Mucosa of rectum (tissue), 2 donors: Measurements from ENCODE around the gene TLX3.

ENCODE experiments used
- H3K27ac ChIP-seq, 2 donors: one replicate each; pipeline ENCODE4 v1.7.0; 2013; ENCODE audit warnings: inconsistent platforms in 2 of 2, low read depth in 2 of 2, low read length in 2 of 2
- H3K27me3 ChIP-seq, 2 donors: one replicate each; pipeline ENCODE4 v1.7.0; 2013; ENCODE audit warnings: low read length in 2 of 2; ENCODE audit not compliant: control insufficient read depth in 2 of 2, insufficient read depth in 2 of 2
- H3K36me3 ChIP-seq, 2 donors: one replicate each; pipeline ENCODE4 v1.7.0; 2013; ENCODE audit warnings: low read length in 2 of 2; ENCODE audit not compliant: control insufficient read depth in 2 of 2, insufficient read depth in 2 of 2
- H3K4me1 ChIP-seq, 2 donors: one replicate each; pipeline ENCODE4 v1.7.0; 2013; ENCODE audit warnings: low read length in 2 of 2, mild to moderate bottlenecking in 1 of 2; ENCODE audit not compliant: control insufficient read depth in 2 of 2, insufficient read depth in 2 of 2
- H3K4me3 ChIP-seq, 2 donors: one replicate each; pipeline ENCODE4 v1.7.0; 2013; ENCODE audit warnings: low read length in 2 of 2
- H3K9ac ChIP-seq, 2 donors: one replicate each; pipeline ENCODE4 v1.7.0; 2013; ENCODE audit warnings: low read length in 2 of 2, low read depth in 1 of 2, mild to moderate bottlenecking in 1 of 2
- H3K9me3 ChIP-seq, 2 donors: one replicate each; pipeline ENCODE4 v1.7.0; 2013; ENCODE audit warnings: low read length in 2 of 2; ENCODE audit not compliant: control insufficient read depth in 2 of 2
- donor health status: healthy.
- donor health status: Normal muscosa, but diverticular disease.

TLX3 gene

DNA sequence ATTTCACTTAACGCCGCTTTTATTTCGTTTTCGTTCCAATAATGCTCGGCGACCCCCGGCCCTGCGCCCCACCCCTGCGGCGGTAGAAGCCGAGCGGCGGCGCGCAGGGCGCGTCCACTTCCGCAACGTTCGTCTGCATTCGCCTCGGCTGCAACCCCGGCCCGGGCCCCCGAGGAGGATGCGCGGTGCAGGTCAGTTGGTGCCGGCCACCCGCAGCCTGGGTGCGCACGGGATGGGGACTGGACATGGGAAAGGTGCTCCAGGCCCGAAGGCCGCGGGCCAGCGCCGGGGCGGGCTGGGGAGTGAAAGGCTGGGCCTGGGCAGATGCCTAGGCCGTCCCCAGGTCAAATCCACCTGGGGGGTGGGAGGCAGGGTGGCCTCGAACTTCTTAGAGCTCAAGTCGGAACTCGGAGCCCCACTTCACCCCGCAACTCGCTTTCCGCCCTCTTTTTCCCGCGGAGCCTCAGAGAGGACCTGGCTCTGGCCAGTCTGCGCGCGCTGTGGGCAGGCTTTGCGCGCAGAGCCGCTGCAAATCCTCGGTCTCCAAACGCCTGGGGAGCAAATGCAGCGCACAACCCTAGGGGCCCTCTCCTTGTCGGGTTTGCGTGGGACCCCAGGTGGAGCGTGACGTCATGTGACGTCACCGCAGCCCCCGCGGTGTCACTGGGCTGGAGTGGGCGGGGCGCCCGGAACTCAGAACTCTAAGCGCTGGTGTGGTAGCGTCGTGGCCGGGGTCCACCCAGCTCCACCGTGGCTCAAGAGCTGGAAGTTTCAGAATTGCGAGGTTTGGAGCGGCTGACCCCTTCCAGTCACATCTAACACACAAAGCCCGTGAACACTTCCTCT lies 3.3 kb downstream of the TLX3 start:
- H3K27ac ChIP-seq = no peak overlapping the region
- H3K9me3 ChIP-seq = no peaks in the 10 kb centered on the region
- no peak overlapping the region for H3K4me3 ChIP-seq
- H3K27me3 ChIP-seq = peaks cover 62 to 78% of the 10 kb centered on the region in 2 donors
- no peak overlapping the region for H3K9ac ChIP-seq
- peaks cover 6 to 11% of the 10 kb centered on the region in 2 donors for H3K4me1 ChIP-seq
- H3K36me3 ChIP-seq = no peaks in the 10 kb centered on the region

DNA sequence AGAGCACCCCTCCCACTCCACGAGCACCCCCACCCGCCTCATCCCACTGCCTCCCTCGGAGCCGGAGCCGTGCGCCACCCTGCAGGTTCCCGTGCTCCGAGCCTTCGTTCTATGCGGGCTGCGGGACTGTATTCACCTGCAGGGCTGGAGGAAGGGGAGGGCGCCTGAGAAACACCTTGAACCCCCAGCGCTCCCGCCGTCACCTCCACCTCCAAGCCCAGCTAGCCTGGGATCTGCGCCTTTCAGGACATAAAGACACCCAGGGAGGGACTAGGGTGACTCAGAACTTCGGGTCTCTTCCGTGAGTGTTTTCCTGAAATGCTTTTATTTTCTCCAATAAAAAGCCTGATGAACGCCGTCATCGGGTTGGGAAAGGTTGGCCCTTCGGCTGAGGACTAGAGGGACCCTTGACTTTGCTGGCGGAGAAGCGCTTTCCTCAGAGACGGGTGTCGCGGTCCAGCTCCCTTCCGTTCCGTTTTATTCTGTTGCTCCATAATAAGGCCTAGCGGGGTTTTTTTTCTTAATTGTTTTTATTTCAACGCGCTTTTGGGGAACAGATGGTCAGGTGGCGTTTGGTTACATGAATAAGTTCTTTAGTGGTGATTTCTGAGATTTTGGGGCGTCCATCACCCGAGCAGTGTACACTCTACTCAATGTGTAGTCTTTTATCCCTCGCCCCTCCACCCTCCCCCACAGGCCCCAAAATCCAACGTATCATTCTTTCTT lies 4.6 kb downstream of the TLX3 start:
- Histone ChIP-seq H3K4me1 (peaks cover 6 to 11% of the 10 kb centered on the region in 2 donors), H3K4me3 (no peak overlapping the region), H3K9me3 (no peaks in the 10 kb centered on the region), H3K9ac (no peak overlapping the region), H3K36me3 (no peaks in the 10 kb centered on the region), H3K27ac (no peak overlapping the region), H3K27me3 (peaks cover 61 to 77% of the 10 kb centered on the region in 2 donors)

DNA sequence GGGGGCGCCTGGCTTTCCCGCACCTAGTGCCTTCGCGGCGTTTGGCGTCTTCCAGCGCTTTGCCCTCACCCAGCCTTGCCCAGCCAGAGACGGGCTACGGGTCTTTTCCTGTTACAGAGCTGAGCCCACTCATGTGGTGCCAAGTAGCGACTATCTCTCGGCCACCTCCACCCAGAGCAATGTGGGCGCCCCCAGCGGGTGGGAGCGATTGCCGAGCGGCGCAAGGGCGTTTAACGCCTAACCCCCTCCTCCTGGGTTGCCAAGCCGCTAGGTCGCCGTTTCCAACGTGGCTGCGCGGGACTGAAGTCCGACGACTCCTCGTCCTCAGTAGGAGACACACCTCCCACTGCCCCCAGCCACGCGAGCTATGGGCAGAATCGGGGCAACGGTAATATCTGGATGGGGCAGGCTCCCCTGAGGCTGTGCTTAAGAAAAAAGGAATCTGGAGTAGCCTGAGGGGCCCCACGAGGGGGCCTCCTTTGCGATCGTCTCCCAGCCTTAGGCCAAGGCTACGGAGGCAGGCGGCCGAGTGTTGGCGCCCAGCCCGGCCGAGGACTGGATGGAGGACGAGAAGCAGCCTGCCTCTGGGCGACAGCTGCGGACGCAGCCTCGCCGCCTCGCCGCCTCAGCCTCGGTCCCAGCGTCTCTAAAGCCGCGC lies 5.8 kb downstream of the TLX3 start:
- Histone ChIP-seq H3K27ac (no peak overlapping the region), H3K9ac (no peak overlapping the region), H3K9me3 (no peaks in the 10 kb centered on the region), H3K4me1 (peaks cover 4 to 9% of the 10 kb centered on the region in 2 donors), H3K4me3 (no peak overlapping the region), H3K36me3 (no peaks in the 10 kb centered on the region), H3K27me3 (peaks cover 58 to 73% of the 10 kb centered on the region in 2 donors)

DNA sequence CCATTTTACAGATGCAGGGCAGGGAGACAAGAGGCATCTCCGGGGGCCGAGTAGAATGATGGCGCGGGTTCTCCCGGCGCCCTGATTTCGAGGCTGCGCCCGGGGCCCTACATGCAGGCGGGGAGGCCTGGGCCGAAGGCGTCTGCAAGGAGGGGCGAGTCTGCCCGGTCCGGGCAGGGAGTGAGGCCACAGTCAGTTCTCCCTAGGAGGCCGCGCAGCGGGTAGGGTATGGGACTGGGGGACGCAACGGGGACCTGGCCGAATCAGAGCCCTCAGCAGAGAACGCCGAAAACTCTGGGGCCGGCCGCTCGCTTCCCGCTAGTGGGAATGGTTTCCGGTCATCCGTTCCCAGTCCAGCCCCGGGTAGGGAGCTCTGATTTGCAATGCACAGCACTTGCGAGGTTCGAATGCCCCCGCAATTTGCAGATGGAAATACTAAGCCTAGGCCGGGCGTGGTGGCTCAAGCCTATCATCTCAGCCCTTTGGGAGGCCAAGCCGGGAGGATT lies 6.4 kb downstream of the TLX3 start:
- Histone ChIP-seq H3K9me3 (no peaks in the 10 kb centered on the region), H3K4me1 (peaks cover 4 to 7% of the 10 kb centered on the region in 2 donors), H3K27ac (no peak overlapping the region), H3K27me3 (peaks cover 60 to 72% of the 10 kb centered on the region in 2 donors), H3K4me3 (no peak overlapping the region), H3K9ac (no peak overlapping the region), H3K36me3 (no peaks in the 10 kb centered on the region)

DNA sequence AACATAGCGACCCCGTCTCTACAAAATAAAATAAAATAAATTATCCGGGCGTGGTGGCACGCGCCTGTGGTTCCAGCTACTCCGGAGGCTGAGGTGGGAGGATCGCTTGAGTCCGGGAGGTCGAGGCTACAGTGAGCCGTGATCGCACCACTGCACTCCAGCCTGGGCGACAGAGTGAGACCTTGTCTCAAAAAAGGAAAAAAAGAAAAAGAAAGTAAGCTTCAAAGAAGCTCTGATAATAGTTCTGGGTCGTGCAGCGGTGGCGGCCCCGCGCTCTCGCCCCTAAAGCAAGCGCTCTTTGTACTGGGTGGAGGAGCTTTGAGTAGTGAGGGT lies 6.8 kb downstream of the TLX3 start:
- Histone ChIP-seq H3K27ac (no peak overlapping the region), H3K9ac (no peak overlapping the region), H3K4me3 (no peak overlapping the region), H3K4me1 (peaks cover 4 to 7% of the 10 kb centered on the region in 2 donors), H3K9me3 (no peaks in the 10 kb centered on the region), H3K27me3 (peaks cover 55 to 67% of the 10 kb centered on the region in 2 donors), H3K36me3 (no peaks in the 10 kb centered on the region)

DNA sequence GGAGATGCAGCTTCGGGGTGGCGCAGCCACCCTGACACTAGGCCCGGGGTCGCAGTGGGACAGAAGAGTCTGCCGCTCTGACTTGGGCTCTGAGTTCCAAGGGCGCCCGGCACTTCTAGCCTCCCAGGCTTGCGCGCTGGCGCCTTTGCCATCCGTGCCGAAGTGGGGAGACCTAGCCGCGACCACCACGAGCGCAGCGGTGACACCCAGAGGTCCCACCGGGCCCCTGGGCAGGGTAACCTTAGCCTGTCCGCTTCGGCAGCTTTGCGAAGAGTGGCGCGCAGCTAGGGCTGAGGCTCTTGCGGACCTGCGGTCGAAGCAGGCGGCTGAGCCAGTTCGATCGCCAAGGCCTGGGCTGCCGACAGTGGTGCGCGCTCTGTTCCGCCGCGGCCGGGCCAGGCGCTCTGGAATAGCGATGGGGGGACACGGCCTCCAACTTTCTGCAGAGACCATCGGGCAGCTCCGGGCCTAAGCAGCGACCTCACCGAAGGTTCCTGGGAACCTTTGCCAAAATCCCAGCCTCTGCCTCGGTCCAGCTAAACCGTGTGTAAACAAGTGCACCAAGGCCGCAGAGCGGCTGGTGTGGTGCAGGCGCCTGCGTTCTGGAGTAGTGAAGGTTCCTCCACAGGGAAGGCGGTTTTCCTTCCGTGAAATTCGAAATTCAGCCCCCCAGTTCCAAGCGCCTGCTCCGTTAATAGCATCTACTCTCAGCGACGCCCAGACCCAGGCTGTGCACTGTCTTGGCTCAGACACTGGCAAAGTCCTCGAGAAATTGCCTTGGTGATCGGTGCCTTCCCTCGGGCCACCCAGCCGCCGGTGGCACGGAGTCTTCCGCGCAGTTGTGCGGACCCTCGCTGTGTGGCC lies 7.4 kb downstream of the TLX3 start:
- Histone ChIP-seq H3K27me3 (peaks cover 56 to 62% of the 10 kb centered on the region in 2 donors), H3K4me3 (no peak overlapping the region), H3K9ac (no peak overlapping the region), H3K9me3 (no peaks in the 10 kb centered on the region), H3K4me1 (peaks cover 4 to 7% of the 10 kb centered on the region in 2 donors), H3K36me3 (no peaks in the 10 kb centered on the region), H3K27ac (no peak overlapping the region)

DNA sequence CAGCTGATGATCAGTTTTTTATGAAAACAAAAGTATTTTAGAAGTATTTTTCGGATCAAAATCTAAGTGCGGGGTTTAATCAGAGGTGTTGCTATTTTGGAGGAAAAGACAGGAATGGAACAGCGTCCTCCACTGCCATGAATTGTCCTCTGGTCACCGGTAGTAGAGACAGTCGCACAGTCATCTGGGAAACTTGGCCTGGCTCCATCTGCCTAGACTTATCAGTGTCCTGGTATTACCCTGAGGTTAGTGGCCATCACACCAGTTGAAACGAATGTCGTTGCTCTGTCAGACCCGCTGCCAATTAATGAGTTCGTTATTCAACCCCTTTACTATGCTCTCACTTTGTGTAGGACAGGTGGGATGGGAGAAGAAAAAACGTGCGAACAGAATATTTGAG lies 8.2 kb downstream of the TLX3 start:
- peaks cover 1 to 6% of the 10 kb centered on the region in 2 donors for H3K4me1 ChIP-seq
- H3K4me3 ChIP-seq = no peak overlapping the region
- no peak overlapping the region for H3K9ac ChIP-seq
- no peak overlapping the region for H3K27ac ChIP-seq
- no peaks in the 10 kb centered on the region for H3K36me3 ChIP-seq
- H3K27me3 ChIP-seq = peaks cover 58 to 59% of the 10 kb centered on the region in 2 donors
- no peaks in the 10 kb centered on the region for H3K9me3 ChIP-seq

DNA sequence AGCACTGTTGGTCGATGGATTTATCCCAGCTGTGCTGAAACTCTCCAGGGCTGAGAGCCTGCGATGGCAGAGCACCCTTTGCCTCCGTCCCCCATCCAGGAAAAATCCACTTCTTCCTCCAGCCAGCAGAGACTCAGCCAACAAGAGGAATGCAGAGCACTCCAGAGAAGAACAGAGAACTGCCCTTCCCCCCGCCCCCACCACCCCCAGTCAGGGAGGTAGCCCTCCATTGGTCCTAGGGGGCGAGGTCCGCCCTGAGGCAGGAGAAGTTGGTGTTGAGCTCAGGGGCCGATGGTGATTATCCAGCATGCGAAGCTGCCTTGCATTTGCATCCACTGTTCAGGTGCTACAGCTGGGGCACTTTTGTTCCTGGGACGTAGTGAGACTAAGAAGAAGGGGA lies 9.0 kb downstream of the TLX3 start:
- Histone ChIP-seq H3K4me1 (peaks cover 0 to 2% of the 10 kb centered on the region in 2 donors), H3K27ac (no peak overlapping the region), H3K4me3 (no peak overlapping the region), H3K9ac (no peak overlapping the region), H3K9me3 (no peaks in the 10 kb centered on the region), H3K27me3 (peaks cover 50 to 55% of the 10 kb centered on the region in 2 donors), H3K36me3 (no peaks in the 10 kb centered on the region)

DNA sequence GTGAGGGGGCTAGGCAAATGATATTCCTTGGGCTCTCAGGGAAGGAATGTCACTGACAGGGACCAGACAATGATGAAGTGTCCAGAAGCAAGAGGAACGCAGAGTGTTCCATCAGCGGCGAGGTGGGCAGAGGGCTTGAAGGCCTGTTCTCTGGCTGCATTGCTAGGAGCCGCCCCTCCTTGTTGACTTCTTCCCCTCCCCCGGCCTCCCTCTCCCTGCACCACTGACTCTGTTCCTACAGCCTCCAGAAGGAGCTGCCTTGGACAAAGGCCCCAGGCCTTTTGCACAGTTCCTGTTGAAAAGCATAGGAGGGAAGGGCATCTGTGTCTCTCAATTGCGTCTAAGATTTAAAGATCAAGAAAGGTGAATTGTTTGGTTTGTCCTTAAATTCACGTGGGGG lies 12.4 kb downstream of the TLX3 start:
- peaks cover 33 to 46% of the 10 kb centered on the region in 2 donors for H3K27me3 ChIP-seq
- H3K4me3 ChIP-seq = no peak overlapping the region
- H3K9ac ChIP-seq = no peak overlapping the region
- H3K36me3 ChIP-seq = no peaks in the 10 kb centered on the region
- H3K27ac ChIP-seq = no peak overlapping the region
- no peaks in the 10 kb centered on the region for H3K9me3 ChIP-seq
- H3K4me1 ChIP-seq = no peaks in the 10 kb centered on the region
